Hindlimb muscle (tissue), 1 donor: Measurements from ENCODE around the gene VTN. TPM values are rescaled to one million over a fixed set of nuclear protein-coding genes. Genes with fewer than 3 reads are reported as not detected.

Source experiments
- DNase-seq: peaks from one replicate; pipeline ENCODE4 v3.0.0-alpha.2; 2013
- polyA plus RNA-seq: library from polyadenylated mRNA; unstranded; fragments of 120-200 nt; gene quantifications from one replicate; pipeline ENCODE4 v1.2.1, GENCODE V29; 2013; ENCODE audit not compliant: insufficient read length

The VTN gene
- polyA plus RNA-seq, 1 donor, result 1.2 TPM

DNA sequence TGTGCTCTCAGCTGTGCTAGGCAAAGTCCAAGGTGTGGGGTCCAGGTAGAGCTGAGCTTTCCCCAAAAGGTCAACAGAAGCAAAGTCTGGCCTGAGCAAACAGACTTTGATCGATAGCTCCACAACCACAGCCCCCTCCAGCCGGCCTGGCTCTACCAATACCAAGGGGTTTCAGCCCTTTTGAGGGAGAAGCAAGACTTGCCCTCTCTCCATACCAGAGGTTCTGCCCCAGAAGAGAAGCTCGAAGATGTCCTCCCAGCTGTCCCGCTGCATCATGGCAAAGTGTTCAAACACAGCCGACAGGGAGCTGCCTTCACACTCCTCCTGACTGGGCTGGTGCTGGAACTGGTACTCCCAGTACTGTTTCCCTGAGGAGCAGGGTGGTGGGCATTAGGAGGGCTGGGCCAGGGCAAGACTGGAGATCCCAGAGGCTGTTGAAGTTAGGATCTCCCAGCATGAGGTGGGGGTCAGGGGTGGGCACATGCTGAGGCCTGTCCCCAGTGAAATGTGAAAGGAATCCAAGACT lies 1.7 kb downstream of the VTN start:
- no peak for DNase-seq

DNA sequence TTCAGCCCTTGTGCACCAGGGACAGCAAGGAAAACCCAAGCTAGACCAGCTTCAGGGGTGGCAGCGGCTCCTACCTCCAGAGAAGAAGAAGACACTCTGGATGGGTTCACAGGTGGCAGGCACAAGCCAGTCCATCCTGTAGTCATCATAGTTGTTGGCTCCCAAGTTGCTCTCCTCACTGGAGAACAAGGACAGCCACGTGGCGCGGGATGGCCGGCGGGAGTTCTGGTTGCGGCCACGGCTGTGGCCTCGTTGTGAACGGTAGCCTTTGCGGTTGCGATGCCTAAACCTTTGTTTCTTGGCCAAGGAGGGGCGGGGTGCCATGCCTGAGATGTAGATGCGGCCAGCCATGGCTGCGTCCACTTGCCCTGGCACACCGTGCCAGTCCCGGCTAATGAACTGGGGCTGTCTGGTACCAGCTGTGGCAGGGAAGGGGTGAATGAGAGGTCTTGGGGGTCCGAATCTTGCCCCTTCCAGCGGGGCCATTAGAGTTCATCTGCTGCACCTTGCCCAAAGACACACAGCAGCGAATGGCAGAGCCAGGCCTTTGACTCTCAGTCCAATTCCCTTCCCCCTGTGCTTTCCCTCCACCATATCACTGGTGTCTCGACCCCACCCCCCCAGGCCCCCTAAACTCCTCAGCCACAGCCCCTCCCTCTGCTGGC lies 2.3 kb downstream of the VTN start:
- DNase-seq, result no peak

DNA sequence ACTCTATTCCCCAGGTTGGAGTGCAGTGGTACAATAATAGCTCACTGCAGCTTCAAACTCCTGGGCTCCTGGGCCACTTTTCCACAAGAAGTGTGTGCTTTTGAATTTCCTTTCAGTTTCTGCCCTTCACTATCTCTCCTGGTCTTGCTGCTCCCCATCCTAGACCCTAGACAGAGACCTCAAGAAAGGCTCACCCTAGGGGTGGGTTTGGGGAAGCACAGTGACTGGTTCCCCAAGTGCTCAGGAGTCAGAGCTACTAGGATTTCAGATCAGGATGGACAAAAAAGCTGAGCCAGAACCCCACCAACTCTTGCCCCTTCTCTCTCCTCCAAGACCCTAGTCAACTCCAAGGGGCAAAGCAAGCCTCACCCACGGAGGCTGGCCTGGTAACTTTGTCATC lies 3.5 kb downstream of the VTN start:
- no peak for DNase-seq

DNA sequence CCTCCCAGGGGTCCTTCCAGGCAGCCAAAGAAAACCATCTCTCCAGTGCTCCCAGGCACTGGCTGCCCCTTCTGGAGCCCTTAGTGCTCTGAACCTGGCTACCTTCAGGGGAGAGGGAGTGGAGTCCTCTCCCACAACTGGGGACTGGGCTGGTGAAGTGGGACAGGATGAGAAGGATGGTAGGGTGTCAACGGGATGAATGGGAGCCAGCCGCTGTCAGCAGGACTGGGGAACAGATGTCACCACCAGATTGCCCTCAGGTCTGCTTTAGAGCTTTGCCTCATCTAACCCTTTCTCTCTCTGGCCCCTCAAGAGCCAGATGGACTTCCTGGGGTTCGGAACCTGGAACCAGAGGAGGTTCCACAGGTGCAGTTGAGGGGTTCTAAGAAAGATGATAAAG lies 4.6 kb downstream of the VTN start:
- no peak for DNase-seq

DNA sequence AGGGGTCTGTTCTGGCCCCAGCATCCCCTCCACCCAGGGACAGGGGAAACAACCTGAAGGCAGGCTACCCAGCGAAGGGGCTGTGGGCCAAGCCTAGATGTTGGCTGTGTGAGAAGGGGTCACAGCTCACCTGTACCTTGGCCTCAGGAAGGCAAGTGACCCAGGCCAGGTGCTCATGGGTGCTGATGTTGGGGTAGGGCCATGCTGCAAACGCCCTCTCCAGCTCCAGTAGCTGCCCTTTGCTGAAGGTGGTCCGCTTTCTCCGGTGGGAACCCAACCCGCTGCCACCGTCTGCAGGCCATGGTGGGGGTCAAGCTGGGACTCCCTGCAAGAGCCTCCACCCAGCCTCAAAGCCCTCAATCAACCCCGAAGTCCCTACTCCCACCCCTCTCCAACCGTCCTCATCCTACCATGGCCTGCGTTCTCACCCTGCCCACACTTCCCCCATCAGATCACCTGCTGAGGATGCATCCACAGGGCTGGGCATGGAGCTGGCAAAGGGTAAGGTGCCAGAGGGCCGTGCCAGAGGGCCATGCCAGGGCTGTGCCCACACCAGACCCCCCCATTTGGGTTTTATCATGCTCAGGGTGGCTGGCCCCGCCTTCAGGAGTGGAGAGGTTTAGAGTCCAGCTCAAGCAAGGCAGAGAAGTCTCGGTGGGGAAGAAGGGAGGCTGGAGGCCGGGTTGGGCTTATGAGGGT lies 5.3 kb downstream of the VTN start, which contains the start of gene SEBOX:
Gene SEBOX, minus strand, starts transcription at position 535 of the 699 bp plus-strand sequence. Its CDS starts 48 bp downstream, at position 487.
- DNase-seq, result no peak

DNA sequence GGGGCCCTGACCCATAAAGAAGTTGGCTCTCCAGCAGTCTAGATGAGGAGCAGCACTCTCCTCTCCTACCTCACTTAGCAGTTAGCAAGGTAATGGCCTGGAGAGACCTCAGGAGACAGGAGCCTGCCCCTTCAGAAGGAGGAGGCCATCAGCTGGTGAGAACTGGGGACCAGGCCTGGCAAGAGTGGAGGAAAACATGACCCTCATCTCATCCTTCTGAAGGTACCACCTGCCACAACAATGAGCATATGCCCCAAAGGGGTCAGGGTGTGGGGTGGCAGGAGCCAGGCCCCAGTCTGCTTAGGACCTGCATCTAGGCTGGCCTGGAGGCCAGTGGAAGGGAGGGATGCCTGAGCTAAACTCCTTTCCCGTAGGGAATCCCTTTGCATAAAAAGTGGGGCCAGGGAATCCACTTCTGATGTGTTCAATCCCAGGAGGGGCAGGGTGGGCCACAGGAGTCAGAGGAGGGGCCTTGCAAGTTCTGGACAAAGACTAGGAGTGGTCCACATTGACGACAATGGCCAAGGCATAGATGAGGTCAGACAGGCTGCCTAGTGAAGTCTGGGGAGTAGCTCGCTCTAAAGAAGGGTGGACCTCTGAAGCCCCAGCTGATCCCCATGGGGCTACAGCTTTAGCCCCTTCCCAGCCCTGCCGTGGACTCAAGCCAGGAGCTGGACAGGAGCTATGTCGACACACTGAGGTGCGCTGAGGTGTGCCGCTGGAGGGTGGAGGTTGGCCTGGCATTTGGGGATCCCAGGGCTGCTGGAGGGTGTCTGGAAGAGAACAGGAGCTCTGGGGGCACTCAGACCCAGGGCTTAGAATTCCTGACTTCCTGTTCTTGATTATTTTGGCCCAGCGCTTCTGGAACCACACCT lies 6.1 kb downstream of the VTN start:
- DNase-seq, result no peak

DNA sequence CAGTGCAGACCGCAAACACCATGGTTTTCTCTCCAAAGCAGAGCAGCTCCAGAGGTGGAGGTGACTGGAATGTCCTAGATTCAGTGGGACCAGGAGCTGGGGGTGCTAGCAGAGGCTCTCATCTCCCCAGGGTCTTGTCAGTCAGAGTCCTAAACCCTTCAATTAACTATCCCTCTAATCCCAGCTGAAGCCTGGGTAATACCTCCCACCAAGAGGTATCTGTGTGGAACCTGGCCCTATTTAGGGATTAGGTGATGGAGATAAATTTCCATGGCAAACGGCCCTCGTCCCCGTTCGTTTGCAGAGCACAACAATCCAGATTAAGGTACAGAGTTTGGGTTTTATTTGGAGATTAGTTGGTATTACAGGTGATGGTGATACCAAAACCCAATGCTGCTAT lies 6.9 kb downstream of the VTN start:
- DNase-seq, result no peak

DNA sequence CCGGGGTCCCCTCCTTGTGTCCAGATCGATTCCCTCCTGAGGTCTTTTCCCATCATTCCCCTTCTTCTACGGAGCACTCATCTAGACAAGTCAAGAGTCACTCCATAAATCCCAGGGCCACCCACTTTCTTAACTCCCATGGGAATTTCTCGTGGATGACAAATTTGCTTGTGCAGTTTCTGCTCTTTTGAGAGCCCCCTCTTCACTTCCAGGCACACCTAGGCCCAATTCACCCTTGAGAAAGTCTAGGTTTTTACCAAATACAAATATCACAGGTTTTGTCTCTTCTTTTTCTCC lies 12.3 kb downstream of the VTN start:
- DNase-seq, result no peak

DNA sequence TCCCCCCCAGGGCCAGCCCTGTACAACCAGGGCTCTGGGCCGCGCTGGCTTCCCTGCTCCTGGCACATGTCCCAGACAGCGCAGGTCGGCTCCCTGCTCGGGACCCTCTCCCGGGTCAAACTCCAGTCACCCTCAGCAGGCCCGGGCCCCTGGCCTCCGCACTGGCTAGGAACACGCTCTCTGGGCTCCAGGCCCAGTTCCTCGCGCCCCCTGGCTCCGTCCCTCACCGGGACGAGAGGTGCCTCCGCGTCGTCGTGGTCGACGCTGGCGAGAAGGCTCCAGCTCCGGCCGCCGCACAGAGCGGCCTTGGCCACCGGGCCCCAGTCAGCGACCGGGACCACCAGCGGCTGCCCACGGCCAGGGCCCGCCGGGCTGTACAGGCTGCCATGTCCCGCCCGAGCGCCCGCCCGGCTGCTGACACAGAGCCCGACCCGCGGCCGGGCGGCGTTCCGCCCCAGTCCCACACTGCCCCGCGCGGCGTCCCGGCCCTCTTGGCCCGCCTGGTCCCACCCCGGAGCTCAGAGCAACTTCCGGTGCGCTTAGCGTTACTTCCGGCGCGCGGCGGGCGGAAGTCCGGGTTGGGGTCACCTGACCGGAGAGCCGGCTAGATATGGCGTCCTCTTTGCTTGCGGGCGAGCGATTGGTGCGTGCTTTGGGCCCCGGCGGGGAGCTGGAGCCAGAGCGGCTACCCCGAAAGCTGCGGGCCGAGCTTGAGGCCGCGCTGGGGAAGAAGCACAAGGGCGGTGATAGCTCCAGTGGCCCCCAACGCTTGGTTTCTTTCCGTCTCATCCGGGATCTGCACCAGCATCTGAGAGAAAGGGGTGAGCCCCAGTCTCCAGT lies 12.8 kb downstream of the VTN start, which contains the start of gene POLDIP2:
Gene POLDIP2, minus strand, starts transcription at position 467 of the 840 bp plus-strand sequence. Its CDS starts 79 bp downstream, at position 388.
- DNase-seq, result peak; percentile 97

DNA sequence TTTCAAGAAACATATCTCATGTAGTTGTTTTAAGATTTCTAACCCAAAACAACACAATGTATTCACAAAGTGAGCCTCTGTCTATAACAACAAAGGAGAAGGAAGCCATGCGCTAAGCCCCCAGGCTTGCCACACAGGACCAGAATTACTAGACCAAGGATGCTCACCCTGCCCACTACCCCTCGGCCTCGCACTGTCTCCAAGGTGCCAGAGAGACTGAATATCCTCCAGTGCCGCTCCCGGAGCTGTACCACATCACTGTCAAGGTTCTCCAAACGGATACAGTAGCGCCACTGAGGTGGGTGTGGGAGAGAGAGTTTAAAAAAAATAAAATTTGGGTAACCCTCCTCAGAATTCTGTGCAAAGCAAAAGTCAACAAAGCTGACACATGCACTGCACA lies 19.8 kb downstream of the VTN start:
- DNase-seq, result no peak

DNA sequence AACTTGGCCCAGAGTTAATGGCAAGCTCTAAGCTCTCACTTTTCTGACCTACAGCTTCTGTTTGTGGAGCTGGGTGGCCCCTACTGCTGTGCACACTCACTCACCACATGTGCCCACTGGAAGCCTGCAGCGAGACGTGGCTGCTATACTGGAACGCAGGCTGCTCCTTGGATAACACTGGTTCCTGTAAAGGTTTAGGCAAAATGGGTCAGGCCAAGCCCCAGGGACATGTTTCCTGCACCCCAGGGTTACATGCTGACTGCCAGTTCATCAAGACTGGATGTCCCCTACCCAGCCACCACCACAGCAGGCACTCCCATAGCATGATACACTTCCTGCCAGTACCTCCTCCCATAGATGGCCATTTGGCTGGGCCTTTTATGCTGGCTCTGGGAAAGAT lies 21.1 kb downstream of the VTN start:
- DNase-seq, result no peak

DNA sequence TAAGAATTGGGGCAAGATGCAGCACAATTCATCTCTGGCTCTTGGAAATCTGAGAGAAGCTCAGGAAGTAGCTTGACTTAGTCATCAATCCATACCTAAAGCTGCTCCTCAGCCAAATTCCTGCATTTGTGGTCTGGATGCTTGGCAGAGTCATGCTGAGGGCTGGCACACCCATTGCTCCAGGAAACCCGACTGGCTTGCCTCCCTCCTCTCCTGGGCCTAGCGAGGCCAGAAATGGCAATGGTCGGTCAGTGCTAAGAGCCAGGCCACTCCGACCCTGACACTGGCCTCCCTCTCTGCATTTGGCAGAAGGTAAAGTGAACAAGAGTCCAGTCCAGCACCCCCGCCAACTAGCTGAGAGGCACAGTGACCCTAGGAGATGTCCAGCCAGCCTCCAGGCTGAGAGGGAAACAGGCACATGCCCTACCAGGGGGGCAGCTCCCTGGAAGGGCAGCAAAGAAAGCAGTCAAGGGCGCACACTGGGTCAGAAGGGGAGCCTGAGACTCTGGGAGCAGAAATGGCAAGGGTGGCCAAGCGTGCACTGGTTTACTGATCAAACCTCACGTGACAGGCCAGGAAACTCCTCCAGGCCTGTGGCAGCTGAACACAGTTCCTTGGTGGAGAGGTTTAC lies 22.7 kb downstream of the VTN start:
- no peak for DNase-seq

DNA sequence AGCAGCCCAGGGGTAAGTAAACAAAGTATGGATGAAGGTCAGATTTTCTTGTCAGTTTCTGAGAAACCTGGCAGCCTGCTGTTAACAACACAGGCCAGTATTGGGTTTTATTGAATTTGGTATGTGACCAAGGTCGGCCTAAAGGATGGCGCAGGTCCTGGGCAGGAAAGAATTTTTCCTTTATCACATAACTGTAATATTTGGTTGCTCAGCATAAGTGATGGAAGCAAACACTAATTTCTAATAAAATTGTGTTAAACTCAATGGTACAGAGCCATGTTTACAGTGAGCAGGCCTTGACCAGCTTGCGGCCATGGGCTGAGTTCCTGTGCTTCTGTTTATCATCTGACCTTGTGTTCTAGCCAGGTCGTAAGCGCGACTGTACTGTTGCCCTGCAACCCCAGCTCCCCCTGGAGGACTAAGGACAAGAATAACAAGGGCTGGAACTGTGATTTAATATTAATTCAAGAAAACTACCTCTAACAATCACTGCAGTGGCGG lies 23.3 kb downstream of the VTN start:
- no peak for DNase-seq

DNA sequence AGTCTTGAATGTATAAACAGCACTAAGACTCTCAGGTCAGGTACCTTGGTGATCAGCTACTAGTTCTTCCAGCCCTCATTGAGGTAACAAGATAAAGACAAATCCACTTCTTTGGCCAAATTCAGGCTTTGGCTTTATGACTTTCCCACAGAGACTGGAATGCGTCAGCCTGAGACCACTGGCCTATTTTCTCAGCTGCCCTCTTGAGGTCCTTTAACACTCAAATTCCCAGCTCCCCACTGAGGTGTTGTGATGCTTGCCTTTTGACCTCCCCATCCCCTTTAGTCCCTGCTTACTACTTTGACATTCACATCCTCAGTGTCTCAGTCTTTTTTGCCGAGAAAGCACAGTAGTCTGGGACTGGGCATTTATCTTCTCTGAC lies 23.9 kb downstream of the VTN start:
- DNase-seq, result no peak

DNA sequence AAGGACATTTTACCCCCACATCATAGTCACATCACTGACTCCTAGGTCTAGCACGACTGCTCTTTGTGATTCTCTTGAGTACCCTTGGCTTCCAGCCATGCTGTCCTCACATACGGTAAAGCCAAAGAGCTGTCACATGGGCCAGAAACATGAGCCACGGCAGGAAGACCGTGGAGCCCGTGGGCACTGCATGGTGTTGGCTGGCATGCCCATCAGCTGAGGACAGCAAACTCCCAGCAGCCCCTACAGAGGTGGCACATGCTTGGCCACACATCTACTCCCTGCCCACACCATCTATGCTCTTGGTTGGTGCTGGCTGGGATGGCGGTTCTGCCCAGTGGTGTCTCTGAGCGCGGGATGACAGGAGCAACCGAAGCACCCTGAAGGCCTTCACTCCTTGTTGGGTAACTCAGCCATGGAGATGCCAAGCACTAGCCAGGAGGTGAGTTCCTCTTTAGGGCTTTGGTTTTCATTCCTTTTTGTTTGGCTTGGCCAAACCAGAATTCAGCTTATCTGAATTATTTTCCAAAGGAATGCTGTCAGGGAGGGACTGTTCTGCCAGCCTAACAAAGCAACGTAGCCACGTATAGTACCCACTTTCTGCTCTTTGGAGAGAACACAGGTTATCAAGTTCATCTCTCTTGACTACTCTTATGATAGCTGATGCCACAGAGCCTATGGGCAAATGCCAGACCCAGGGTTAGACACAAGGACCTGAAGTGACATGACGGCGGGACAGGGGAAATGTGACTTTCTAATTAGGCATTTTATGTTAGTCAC lies 24.5 kb downstream of the VTN start:
- DNase-seq, result no peak

DNA sequence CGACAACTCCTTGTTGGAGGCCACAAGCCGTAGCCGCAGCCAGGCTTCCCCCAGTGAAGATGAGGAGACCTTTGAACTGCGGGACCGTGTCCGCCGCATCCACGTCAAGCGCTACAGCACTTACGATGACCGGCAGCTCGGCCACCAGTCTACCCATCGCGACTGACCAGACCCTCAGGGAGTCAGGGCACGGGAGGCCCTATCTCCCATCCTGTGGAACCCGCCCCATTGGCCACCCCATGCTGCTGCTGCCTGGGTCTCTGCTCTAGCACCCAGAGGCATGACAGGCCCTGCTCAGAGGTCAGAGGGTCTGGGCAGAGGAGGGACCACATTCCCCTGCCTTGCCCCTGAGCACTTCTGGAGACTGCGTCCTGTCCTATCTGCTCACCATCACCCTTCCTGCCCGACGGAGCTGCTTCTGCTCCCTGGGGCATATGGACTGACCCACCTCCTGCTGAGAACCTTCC lies 25.6 kb downstream of the VTN start:
- DNase-seq, result no peak

DNA sequence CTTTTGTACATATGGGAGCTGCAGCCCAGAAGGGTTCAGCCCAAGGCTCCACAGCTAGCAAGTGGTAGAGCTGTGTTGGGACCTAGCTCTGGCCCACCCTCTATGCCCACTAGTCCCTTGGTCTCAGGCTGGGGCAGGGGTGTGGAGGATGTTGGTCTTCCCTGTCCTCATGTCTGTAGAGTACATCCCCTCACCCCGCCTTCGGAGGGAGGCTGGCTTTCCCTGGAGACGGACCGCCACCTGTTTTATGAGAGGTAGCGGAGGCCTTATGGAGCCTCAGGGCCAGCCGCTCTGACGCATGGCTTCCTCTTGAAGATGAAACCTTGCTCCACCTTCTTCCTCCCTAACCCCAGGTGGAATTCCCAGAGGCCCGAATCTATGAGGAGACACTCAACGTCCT lies 26.1 kb downstream of the VTN start:
- DNase-seq, result no peak

DNA sequence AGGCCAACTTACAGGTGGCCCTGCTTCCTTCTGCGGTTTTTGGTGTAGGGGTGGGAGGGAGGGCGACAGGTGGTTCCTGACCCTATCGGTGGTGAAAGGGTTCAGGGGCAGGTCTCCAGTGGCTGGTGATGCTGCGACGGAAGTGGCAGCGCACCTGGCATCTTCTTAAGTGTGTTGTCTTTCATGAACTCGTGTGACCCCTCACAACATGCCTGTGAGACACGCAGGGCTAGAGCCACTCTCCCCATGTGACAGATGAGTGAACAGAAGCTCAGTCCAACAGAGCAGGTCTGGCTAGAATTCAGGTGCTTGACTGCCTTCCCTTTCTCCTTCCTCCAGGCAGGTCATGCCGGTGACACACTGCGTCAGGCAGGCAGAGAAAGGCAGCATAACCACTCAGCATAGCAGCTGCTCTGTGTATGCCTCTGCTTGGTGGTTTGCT lies 26.6 kb downstream of the VTN start:
- DNase-seq, result no peak

DNA sequence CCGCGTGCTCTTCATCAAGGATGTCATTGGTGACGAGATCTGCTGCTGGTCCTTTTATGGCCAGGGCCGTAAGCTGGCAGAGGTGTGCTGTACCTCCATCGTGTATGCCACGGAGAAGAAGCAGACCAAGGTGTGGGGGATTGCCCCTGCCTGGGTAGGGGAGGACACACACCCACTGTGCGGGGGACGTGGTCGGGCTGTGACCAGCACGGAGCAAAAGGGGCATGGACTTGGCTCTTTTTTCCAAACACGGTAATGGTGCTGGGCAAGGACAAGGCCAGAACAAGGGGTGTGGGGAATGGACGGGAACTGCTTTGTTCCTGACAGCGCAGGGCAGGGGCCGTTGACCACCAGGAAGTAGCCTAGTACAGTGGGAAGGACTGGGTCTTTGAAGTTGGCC lies 27.8 kb downstream of the VTN start:
- DNase-seq, result no peak

DNA sequence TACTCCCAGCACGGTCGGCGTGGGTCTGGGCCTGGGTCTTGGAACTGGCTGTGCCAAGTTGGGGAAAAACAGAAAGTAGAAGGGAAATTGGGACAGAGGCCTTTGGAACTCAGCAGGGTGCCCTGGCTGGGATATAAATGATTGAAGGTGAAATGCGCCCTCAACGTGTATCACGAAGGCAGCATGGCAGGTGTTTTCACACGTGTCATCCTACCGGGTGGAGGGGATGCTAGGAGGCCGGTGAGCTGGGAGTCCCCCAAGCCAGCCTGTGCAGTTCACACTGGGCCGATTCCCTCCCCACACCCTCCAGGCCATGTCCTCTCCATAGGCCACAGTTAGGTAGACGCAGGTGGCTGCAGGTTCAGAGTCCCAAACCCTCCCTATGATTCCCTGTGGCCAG lies 28.6 kb downstream of the VTN start:
- no peak for DNase-seq

DNA sequence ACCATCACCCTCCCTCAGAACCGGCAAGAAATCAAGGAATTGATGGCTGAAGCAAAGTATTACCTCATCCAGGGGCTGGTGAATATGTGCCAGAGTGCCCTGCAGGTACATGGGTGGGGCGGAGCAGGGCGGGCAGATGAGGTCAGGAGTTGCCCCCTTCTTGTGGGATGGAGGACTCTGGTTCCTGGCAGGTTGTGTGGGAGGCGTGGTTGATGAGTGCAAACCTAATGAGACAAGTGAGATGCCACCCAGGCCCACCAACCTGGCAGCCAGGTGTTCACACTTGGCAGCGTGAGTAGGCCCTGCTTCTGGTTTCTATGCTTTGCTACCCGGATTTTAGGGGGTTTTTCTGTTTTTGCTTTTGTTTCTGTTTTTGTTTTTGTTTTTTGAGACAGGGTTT lies 29.7 kb downstream of the VTN start:
- DNase-seq, result no peak
